ENCODE results near the gene RIN1. TPM values are rescaled to one million over a fixed set of nuclear protein-coding genes. Genes with fewer than 3 reads are reported as not detected.
A peak's percentile ranks its signal among the peaks of the same experiment; 100 is the strongest.

RIN1 gene
- total and polyA plus RNA-seq, 11 donors = 0.99 to 5.2 (median 1.5) TPM

DNA sequence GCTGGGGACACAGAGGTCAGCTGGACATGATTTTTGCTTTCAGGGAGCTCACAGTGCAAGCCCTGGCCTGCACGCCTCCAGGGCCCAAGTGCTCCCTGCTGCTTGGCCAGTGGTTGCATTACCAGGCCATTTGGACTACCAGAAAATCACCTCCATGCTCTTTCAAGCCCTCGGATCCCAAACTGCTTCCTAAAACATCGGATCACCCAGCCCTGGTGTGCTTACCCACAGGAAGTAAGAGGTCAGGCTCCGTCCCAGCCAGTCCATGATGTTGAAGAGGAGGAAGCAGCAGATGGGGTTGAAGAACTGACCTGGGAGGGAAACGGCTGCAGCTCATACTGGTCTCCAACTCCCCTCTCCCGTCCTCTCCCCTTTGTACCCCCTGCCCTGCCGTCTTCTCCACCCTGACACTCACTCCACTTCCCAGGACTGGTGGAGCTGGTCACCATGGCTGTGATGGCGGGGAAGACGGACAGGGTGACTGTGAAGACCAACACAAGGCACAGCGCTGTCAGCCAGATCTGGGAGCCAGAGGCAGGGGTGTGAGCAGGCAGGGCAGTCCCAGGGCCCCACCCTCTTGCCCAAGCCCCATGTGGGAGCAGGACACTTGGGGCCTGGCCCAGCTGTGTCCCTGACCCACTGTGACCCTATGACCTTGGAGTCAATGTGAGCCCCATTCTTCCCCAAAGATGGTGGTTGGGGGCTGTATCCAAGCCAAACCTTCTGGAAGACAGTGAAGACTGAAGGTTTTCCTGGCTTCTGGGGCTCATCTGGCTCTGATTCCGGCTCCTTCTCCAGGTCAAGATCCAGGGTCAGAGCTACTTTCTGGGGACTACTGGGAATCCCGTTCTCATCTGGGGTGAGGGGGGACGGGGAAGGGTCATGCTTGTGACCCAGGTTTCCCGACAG lies 29.7 kb upstream of the RIN1 start:
- Histone ChIP-seq H3K4me3 (no peak overlapping the region), H3K27me3 (peaks cover 0 to 3% (median 0%) of the 10 kb centered on the region in 9 donors), H3K4me1 (peaks cover 0 to 28% (median 14%) of the 10 kb centered on the region in 12 donors), H3K9me3 (no peaks in the 10 kb centered on the region), H3K27ac (no peak overlapping the region), H3K36me3 (peaks cover 0 to 4% (median 0%) of the 10 kb centered on the region in 9 donors)
- 72 to 81% (median 78%) methylated on average over 11 to 14 of the region's 14 CpGs for WGBS, 4 donors
- no peak for TF ChIP-seq POLR2A (IDR thresholded peaks at IDR 0.05)
- TF ChIP-seq, protein P1, sequence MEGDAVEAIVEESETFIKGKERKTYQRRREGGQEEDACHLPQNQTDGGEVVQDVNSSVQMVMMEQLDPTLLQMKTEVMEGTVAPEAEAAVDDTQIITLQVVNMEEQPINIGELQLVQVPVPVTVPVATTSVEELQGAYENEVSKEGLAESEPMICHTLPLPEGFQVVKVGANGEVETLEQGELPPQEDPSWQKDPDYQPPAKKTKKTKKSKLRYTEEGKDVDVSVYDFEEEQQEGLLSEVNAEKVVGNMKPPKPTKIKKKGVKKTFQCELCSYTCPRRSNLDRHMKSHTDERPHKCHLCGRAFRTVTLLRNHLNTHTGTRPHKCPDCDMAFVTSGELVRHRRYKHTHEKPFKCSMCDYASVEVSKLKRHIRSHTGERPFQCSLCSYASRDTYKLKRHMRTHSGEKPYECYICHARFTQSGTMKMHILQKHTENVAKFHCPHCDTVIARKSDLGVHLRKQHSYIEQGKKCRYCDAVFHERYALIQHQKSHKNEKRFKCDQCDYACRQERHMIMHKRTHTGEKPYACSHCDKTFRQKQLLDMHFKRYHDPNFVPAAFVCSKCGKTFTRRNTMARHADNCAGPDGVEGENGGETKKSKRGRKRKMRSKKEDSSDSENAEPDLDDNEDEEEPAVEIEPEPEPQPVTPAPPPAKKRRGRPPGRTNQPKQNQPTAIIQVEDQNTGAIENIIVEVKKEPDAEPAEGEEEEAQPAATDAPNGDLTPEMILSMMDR (IDR thresholded peaks at IDR 0.05) = no peak
- intact Hi-C loops (cut with DNase I) = no loop called here
- peak in 1 of 5 donors; percentile 56 for DNase-seq
- no peak for ATAC-seq

DNA sequence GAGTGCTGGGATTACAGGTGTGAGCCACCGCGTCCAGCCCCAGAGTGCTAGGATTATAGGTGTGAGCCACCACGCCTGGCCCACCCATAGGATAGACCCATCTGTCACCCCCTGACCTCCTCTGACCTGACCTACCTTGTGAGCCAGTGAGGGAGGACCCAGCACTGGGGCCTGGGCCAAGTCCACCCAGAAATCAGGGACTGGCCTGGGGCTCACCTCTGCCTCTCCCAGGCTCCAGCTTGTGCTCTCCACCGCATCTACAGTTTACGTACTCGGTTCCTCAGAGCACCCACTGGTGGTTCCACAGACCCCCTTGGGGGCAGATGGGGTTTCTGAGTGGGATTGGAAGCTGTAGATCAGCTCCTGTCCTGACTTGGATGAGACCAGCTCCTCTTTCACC lies 28.9 kb upstream of the RIN1 start:
- WGBS, 4 donors = 93 to 97% (median 94%) methylated on average over 6 of the region's 6 CpGs
- Histone ChIP-seq H3K4me1 (peaks cover 0 to 20% (median 8%) of the 10 kb centered on the region in 12 donors), H3K9me3 (no peaks in the 10 kb centered on the region), H3K4me3 (no peak overlapping the region), H3K36me3 (peaks cover 0 to 4% (median 0%) of the 10 kb centered on the region in 9 donors), H3K27me3 (no peaks in the 10 kb centered on the region), H3K27ac (no peak overlapping the region)
- peak in 1 of 5 donors; percentile 44 for DNase-seq
- TF ChIP-seq, protein P1 (IDR thresholded peaks at IDR 0.05) = no peak
- TF ChIP-seq POLR2A (IDR thresholded peaks at IDR 0.05) = no peak
- no peak for ATAC-seq
- intact Hi-C loops (cut with DNase I) = no loop called here

DNA sequence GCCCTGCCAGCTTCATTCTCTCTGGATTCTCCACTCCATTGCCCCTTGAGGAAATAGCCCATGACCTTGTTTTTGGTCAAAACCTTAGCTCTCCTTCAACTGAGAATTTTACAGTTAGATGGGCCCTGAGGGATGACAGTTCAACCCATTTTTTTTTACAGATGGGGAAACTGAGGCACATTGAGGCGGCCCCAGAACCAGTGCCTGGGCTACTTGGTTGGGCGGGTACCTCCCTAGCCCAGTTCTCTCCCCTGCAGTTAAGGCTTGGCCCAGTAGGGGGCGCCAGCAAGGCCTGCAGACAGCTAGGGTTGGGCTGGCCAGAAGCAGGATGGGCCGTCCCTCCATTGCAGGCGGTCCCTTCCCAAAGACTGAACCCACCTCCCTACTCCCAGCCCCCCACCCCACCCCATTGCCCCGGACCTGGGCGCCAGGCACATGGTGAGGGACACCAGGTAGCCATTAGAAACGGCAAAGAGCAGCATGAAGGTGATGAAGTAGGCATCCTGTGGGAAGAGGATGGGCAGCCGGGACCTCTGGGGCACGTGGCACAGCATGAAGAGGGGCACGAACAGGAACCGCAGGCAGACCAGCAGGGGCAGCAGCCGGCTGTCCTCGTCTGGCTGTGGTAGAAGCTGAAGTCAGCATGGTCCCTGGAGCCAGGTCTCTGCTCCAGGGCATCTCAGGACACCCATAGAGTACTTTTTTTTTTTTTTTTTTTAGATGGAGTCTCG lies 27.7 kb upstream of the RIN1 start:
- TF ChIP-seq POLR2A (IDR thresholded peaks at IDR 0.05) = no peak
- TF ChIP-seq, protein P1 (IDR thresholded peaks at IDR 0.05) = peak; percentile 33 to 63 (median 50)
- Histone ChIP-seq H3K27me3 (no peaks in the 10 kb centered on the region), H3K36me3 (peaks cover 0 to 4% (median 0%) of the 10 kb centered on the region in 9 donors), H3K27ac (peak overlapping the region in 2 of 12 donors; percentile 14 to 36), H3K4me1 (peaks cover 0 to 13% (median 0%) of the 10 kb centered on the region in 12 donors), H3K9me3 (no peaks in the 10 kb centered on the region), H3K4me3 (no peak overlapping the region)
- ATAC-seq = peak in 3 of 4 donors; percentile 10 to 19 (median 17)
- DNase-seq = peak in 2 of 5 donors; percentile 35 to 64
- intact Hi-C loops (cut with DNase I) = no loop called here
- WGBS, 4 donors = 71 to 84% (median 73%) methylated on average over 13 to 15 of the region's 15 CpGs

DNA sequence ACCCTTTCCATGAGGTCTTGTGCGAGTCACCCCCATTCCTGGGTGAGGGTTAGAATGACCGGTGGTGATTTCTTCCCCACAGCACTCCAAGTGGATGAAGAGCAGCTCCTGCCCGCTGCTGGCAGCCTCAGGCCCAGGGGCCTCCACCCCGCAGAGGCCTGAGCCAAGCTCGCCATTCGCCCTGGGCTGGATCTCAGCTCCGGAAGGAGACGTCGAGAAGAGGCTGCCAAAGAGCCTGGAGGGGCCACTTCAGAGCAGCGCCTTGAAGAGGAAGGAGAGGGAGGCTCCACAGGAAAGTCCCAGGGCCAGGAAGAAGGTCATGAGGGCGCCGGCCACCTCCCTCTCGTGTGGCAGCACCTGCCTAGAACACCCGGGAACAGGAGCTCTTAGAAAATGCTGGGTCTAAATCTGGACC lies 27.0 kb upstream of the RIN1 start:
- 58 to 84% (median 67%) methylated on average over 14 of the region's 14 CpGs for WGBS, 4 donors
- intact Hi-C loops (cut with DNase I) = no loop called here
- H3K4me3 ChIP-seq = no peak overlapping the region
- H3K36me3 ChIP-seq = peaks cover 0 to 4% (median 0%) of the 10 kb centered on the region in 9 donors
- ATAC-seq = peak; percentile 11 to 77 (median 22)
- no peaks in the 10 kb centered on the region for H3K9me3 ChIP-seq
- TF ChIP-seq POLR2A (IDR thresholded peaks at IDR 0.05) = no peak
- TF ChIP-seq, protein P1 (IDR thresholded peaks at IDR 0.05) = no peak
- H3K27ac ChIP-seq = peak overlapping the region in 2 of 12 donors; percentile 26 to 36
- peaks cover 0 to 13% (median 0%) of the 10 kb centered on the region in 12 donors for H3K4me1 ChIP-seq
- H3K27me3 ChIP-seq = no peaks in the 10 kb centered on the region
- peak in 4 of 5 donors; percentile 37 to 57 (median 46) for DNase-seq

Measured in heart left ventricle (tissue), 16 donors.